LNCaP clone FGC (cell line): Measurements from ENCODE around the gene ZFHX2.
A peak's percentile ranks its signal among the peaks of the same experiment; 100 is the strongest.

Experiments
- DNase-seq: peaks from one replicate; pipeline ENCODE4 v3.0.0-alpha.2; 2011; ENCODE audit warnings: low read depth
- H3K4me3 ChIP-seq: 2 replicates; pipeline ENCODE4 v1.5.1; 2011; ENCODE audit warnings: mild to moderate bottlenecking, low read depth, low read length, control low read depth
- TF ChIP-seq, protein P1 (sequence below): IDR thresholded peaks from 2 replicates; pipeline ENCODE4 v1.5.1; 2012; ENCODE audit warnings: mild to moderate bottlenecking; ENCODE audit not compliant: control insufficient read depth, insufficient read depth; ENCODE audit errors: extremely low read depth

ZFHX2 gene

DNA sequence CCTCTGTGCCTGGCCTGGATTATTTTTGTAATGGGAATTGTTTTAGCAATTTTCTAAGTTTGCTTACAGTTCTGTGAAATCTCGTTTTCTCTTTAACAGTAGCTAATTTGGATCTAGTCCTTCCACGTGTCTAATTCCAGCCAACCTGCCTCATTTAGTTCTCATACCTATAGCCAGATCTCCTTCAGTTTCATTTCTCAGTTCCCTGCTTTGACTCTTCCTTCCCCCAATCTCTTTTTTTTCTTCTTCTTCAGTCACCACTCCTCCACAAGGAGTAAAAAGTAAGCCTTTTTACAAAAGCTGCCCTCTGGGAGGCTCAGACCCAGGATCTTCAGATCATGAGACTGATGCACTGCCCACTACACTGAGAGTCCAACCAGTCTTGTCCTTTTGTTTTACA is 6.0 kb upstream of the ZFHX2 start:
- DNase-seq = no peak
- H3K4me3 ChIP-seq = peak overlapping the region; percentile 96
- TF ChIP-seq, protein P1, sequence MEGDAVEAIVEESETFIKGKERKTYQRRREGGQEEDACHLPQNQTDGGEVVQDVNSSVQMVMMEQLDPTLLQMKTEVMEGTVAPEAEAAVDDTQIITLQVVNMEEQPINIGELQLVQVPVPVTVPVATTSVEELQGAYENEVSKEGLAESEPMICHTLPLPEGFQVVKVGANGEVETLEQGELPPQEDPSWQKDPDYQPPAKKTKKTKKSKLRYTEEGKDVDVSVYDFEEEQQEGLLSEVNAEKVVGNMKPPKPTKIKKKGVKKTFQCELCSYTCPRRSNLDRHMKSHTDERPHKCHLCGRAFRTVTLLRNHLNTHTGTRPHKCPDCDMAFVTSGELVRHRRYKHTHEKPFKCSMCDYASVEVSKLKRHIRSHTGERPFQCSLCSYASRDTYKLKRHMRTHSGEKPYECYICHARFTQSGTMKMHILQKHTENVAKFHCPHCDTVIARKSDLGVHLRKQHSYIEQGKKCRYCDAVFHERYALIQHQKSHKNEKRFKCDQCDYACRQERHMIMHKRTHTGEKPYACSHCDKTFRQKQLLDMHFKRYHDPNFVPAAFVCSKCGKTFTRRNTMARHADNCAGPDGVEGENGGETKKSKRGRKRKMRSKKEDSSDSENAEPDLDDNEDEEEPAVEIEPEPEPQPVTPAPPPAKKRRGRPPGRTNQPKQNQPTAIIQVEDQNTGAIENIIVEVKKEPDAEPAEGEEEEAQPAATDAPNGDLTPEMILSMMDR = no peak

DNA sequence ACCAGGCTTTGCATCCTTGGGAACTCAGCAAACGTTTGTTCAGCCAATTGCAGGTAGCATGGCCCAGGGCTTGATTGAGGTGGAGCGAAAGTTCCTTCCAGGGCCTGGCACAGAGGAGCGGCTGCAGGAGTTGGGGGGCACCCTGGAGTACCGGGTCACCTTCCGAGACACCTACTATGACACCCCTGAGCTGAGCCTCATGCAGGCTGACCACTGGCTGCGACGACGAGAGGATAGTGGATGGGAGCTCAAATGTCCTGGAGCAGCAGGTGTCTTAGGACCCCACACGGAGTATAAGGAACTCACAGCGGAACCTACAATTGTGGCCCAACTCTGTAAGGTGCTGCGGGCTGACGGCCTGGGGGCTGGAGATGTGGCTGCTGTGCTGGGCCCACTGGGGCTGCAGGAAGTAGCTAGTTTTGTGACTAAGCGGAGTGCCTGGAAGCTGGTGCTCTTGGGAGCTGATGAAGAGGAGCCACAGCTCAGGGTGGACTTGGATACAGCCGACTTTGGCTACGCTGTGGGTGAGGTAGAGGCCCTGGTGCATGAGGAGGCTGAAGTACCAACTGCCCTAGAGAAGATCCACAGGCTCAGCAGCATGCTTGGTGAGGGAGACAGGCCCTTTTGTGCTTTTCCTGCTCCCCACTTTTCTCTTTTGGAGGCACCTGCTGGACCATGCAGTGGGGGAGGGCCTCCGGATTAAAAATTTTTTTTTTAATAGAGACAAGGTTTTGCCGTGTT is 5.3 kb upstream of the ZFHX2 start:
- peak overlapping the region; percentile 96 for H3K4me3 ChIP-seq
- no peak for DNase-seq
- TF ChIP-seq, protein P1 = no peak

DNA sequence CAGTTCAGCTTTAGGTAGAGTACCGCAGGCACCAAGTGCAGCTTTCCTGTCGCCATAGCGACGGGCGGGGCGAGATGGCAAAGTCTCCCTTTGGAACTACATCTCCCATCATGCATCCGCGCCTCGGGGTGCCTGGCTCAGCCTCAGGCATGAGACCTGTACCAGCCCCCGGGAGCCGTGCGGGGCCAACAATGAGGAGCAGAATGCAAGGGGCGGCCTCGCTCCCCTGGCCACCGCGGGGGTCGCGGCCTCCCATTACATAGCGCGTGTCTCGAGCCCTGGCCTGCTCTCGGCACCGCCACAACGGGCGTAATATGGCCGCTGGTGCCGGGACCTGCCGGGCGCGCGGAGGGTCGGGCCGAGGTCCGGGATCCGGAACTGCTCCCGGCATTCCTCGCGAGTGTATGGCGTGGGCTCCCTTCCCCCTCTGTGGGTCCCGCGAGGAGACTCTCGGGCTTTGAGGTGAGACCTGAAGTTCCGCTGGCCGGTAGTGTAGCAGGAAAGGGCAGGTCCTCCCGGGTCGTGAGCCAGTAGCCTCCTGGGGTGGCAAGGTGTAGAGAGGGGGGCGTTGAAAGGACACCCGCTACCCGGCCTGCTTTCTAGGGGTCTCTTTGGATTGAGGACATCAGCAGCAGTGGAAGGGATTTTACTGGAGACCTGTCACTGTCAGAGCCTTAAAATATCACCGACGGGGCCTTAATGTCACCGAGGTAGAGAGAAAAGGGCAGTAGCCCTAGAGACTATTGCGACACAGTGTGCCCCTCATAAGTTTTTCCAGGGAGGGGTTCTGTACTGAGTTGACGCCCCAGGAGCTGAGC is 4.5 kb upstream of the ZFHX2 start, which contains the start of gene THTPA:
TSS of gene THTPA (plus strand) at position 390 of the 818 bp plus-strand sequence. CDS start 487 bp downstream, outside the sequence.
- H3K4me3 ChIP-seq = peak within 1 kb of the TSS; percentile 96
- TF ChIP-seq, protein P1 = no peak
- peak; percentile 69 for DNase-seq

DNA sequence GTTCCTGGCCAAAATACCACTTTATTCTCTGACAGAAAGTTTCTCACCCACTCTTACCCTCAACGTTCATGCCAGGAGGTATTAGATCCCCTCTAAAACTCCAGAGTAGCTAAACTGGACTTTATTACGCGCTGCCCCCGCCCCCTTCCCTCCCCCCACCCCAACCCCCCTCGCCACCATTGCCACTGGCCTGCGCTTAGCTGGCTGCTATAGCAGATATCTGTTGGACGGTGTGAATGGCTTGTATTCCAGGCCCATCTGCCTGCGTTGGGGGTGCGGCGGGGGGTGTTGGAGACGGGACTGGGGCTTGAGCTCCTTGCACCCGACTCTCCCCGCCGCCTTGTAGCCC is 3.9 kb upstream of the ZFHX2 start:
- H3K4me3 ChIP-seq = peak overlapping the region; percentile 96
- TF ChIP-seq, protein P1 = no peak

DNA sequence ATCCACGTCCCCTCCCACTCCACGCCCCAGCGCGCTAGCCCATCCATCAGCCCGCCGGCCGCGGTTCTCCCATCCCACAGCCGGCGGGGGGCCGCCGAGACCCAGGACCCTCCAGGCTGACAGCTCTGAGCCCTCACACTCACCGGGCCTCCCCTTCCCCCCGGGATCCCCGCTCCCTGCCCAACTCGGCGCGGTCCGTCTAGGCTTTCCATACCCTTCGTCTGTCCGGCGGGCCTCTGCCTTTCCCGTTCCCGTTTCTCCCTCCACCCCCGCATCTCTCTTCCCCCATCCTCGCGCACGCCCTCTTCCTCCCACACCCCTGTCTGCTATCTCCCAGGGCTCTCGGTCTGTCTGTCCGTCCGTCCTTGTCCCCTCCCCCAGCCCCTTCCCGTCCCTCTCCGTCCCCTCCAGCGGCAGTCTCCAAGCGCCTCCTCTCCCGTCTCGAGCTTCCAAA is 726 bp downstream of the ZFHX2 start:
- DNase-seq = no peak
- TF ChIP-seq, protein P1 = no peak

More for the DNA sequence above, 3.9 kb upstream of the ZFHX2 start:
- DNase-seq = no peak

DNA sequence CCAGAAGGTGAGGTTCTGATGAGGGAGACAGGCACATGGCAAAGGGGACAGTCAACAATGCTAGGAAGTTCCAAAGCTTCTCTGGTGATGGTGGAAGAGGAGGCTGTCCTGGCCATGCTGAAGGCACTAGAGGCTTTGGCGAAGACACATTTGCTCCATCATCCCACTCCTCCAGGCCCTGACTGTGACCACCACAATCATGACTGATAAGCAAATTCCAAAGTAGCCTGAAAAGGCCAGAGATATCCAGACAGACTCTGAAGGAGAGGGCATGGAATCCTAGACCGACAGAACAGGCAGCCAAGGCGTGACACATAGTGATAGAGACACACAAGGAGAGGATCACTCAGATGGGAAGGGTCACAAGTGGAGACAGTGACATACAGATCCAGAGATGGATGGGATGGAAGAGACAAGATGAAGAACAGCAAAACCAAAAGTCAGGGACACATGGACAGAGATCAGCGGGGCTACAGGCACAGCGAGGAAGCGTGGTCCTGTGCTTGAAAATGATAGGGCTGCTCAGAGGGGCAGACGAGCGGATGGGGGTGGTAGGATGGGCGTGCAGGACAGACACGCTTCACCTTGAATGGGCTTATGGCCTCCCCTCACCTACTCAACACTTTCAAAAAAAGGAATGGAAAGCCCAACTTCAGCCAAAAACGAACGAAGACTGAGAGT is 1.3 kb downstream of the ZFHX2 start:
- DNase-seq = no peak
- TF ChIP-seq, protein P1 = no peak
- peak overlapping the region; percentile 69 for H3K4me3 ChIP-seq

More for the DNA sequence above, 726 bp downstream of the ZFHX2 start:
- H3K4me3 ChIP-seq = peak overlapping the region; percentile 69
